Measurements from ENCODE around the gene LMX1A.

The LMX1A gene

DNA sequence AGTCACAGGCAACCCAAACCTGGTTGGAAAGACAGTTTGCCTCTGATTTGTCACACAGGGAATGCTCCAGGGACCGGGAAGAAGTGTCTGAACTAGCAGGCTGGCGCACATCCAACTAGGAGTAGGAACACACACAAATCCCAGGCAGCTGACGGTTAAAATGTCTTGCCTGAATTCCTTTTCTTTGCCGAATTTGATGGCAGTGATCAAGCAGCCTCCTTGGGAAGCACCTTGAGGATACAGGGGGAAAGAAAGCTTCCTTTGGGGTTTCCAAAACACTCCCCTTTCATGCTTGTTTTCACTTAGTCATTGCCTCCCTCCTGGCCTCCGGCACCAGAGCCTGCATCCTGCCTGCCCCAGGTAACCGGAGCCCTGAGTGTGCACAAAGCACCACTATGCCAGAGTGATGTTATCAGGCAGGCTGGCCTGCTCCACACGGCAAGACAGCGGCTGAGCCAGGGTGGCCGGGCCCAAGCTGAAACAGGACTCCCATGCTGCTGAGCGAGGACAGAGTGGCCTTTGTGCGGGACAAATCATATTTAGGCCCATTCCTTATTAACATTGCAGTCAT lies 193.8 kb downstream of the LMX1A start:
- no peak for DNase-seq (ENCODE audit: low spot score)

DNA sequence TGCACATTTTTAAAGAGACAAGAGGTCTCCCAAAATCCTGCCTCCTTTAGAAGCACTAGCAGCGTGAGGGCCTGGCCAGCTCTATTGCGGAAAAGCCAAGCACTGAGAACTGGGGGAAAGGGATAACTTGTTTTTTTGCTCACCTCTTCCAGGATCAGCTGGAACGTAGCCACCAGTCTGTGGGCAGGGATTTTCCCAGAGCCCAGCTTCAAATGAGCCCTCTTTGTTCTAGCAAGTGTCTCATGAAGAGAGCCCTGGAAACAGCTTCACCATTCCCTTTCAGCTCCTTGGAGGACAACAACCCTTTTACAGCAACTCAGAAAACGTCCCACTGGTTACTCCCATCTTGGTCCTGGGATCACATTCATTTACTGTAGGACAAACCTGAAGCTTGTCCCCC lies 195.4 kb downstream of the LMX1A start:
- no peak for DNase-seq (ENCODE audit: low spot score)

DNA sequence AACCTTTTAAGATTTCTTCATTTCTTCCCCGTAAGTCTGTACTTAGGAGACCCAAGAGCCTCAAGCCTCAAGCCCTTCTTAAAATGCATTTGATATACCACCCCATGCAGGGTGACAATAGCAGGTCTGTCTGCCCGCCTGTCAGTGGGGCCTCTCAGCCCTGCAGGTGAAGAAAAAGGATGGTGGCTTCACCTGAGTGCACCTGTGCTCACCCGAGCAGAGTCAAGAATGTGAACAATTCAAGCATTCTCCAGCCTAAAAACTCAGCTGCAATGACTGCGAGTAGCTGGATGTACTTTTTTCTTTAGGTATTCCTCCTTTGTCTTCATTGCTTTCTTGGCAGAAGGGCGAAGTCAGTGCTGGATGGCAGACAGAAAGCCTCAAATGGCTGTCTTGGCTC lies 203.3 kb downstream of the LMX1A start:
- no peak for DNase-seq (ENCODE audit: low spot score)

DNA sequence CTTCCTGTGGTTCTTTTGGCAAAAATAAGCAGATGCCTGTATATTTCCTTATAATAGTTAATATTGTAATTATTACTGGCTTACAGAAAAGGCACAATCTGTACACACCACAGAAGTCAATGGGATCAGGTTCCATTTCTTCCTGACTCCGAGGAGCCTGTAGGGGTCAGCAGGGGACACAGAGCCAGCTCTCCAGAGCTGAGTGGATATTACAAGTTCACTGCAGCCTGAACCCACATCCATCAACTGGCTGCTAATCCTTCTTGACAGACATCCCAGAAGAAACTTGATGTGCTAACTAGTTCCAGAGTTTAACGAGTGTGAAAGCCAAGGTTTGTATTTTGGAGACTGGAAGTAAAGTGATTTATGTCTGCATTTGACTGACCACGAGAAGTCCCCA lies 203.8 kb downstream of the LMX1A start:
- peak; percentile 66 for DNase-seq (ENCODE audit: low spot score)

DNA sequence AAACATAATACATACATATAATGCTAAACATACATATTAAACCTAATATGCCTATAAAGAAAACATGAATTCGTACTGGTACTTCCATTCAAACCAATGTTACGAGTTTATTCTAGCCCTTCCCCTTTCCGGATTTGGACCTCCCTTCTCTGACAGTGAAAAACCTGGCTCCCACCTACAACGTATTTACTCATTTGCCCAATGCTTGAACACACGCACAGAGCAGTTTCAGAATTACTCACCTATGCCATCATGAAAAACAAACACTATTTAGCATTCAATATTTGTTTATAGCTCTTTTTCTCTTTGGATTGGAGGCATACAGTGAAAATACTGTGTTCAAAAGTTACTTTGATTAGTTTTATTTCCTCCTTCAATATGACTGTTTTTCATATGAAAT lies 204.4 kb downstream of the LMX1A start:
- DNase-seq (ENCODE audit: low spot score) = no peak
